Measurements from ENCODE around the gene PPIP5K1.
"Not testable (repeated sequence)": the region's sequence is repeated elsewhere in the genome, so short reads cannot be mapped to it uniquely, and the experiment has no call there.

The PPIP5K1 gene

GRCh38 chr15:43589778-43590466, at the start of gene PPIP5K1:
Gene PPIP5K1 (minus strand): TSS chr15:43590208. CDS start chr15:43584504, 5,704 bp downstream.
- not testable (repeated sequence) for H3K9ac ChIP-seq

GRCh38 chr15:43638464-43639204, 48.6 kb upstream of the PPIP5K1 start:
- H3K9me3 ChIP-seq (replicated peaks in 1 of 11); H3K27ac ChIP-seq; H3K27me3 ChIP-seq; H3K4me3 ChIP-seq; H4K20me1 ChIP-seq; H3K9ac ChIP-seq; H3K36me3 ChIP-seq; H3K4me1 ChIP-seq: not testable (repeated sequence)
- H3K4me2 ChIP-seq = 0 out of 22 replicates have a peak overlapping the region, but pooled peaks of 1 of the 11 experiments have one; percentile 3

More at GRCh38 chr15:43589778-43590466, at the start of gene PPIP5K1:
- not testable (repeated sequence) for H4K20me1 ChIP-seq; H3K36me3 ChIP-seq; H3K4me2 ChIP-seq; H3K27me3 ChIP-seq; H3K9me3 ChIP-seq (replicated peaks in 1 of 11); H3K27ac ChIP-seq; H3K4me3 ChIP-seq; H3K4me1 ChIP-seq

GRCh38 chr15:43626937-43627336, 36.9 kb upstream of the PPIP5K1 start:
- not testable (repeated sequence) for H4K20me1 ChIP-seq; H3K27me3 ChIP-seq; H3K4me3 ChIP-seq; H3K27ac ChIP-seq; H3K9ac ChIP-seq; H3K36me3 ChIP-seq; H3K4me2 ChIP-seq; H3K4me1 ChIP-seq; H3K9me3 ChIP-seq (replicated peaks in 1 of 11)

GRCh38 chr15:43625106-43625505, 35.1 kb upstream of the PPIP5K1 start:
- Histone ChIP-seq H3K9me3 (replicated peaks in 1 of 11) (no peaks in the 10 kb centered on the region), H3K9ac (no peak overlapping the region), H3K27ac (no peak overlapping the region), H3K4me2 (no peak overlapping the region), H4K20me1 (no peaks in the 10 kb centered on the region), H3K36me3 (no peaks in the 10 kb centered on the region), H3K27me3 (no peaks in the 10 kb centered on the region), H3K4me1 (peaks cover 0 to 7% (median 0%) of the 10 kb centered on the region in 10 experiments; a peak in 2 of 20 replicates), H3K4me3 (no peak overlapping the region)
- TF ChIP-seq Cebpa-rat (IDR thresholded peaks at IDR 0.05) = no peak

DNA sequence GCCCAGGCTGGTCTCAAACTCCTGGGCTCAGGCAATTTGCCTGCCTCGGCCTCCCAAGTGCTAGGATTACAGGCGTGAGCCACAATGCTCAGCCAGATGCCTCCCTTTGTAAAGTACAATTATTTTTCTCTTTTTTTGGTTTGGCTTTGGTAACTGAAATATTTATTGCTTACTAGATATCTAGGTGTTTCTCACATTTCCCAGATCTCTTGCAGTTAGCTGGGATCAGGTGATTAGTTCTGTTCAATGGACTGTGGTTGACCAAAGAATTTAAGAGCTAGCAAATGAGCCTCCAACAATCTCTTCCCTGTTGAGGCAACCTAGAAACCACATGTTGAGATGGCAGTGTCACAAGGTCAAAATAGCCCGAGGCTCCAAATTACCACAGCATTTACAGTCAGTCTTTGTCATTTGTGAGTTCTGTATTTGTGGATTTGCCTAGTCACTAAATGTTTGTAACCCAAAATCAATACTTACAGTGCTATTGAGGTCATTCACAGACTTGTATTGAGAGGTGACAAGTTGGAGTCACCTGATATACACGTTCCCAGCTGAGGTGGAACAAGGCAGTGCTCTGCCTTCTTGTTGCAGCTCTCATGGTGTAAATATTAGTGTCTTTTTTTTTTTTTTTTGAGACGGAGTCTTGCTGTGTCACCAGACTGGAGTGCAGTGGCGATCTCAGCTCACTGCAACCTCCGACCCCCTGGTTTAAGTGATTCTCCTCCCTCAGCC, 32.2 kb upstream of the PPIP5K1 start:
- not testable (repeated sequence) for H3K9me3 ChIP-seq (replicated peaks in 1 of 11); H3K27ac ChIP-seq; H3K36me3 ChIP-seq; H3K4me1 ChIP-seq; H3K27me3 ChIP-seq; H3K9ac ChIP-seq; H3K4me2 ChIP-seq; H3K4me3 ChIP-seq; H4K20me1 ChIP-seq

DNA sequence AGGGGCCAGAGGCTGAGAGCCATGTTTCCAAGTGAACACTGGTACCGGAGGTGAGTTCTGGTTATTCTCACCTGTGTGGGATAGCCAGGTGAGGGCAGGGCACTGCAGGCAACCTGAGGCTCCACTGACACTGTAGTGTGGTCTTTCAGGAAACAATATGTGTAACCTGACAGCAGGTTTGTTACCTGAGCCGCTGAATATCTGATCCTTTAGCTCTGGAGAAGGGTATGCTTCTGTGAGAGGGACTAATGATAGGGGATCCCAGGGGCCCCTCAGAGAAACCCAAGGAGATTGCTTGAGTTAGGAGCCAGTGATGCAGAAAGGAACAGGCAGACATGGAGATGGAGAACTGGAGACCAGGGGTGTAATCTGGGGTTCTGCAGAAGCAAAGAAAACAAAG, 28.7 kb upstream of the PPIP5K1 start, which contains the start of gene STRC:
Gene STRC (minus strand): TSS at position 101 of the 400 bp plus-strand sequence. CDS start 78 bp downstream, at position 23.
- H3K9me3 ChIP-seq (replicated peaks in 1 of 11); H3K4me1 ChIP-seq; H3K9ac ChIP-seq; H3K27ac ChIP-seq; H3K4me2 ChIP-seq; H3K27me3 ChIP-seq; H3K36me3 ChIP-seq; H3K4me3 ChIP-seq; H4K20me1 ChIP-seq: not testable (repeated sequence)

DNA sequence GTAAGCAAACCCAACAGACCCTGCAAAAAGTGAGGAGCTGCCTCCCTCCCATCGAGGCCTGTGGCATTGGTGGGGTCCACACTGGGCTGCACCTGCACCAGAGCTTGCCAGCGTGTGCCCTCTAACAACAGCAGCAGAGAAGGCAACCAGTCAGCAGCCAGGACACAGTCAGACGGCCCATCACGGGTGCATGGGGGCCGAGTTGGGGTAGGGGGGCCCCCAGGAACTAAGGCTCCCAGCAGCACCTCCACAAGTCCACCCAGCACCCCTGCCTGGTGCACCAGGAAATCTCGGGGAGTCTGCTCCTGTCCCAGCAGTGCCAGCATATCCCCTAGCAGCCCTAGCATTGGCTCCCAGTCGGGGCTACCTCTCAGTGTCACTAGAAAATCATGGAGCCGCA, 27.7 kb upstream of the PPIP5K1 start:
- not testable (repeated sequence) for H3K4me2 ChIP-seq; H3K36me3 ChIP-seq; H3K4me3 ChIP-seq; H3K27ac ChIP-seq; H4K20me1 ChIP-seq; H3K4me1 ChIP-seq; H3K9ac ChIP-seq; H3K27me3 ChIP-seq; H3K9me3 ChIP-seq (replicated peaks in 1 of 11)

GRCh38 chr15:43602233-43602632, 12.2 kb upstream of the PPIP5K1 start:
- not testable (repeated sequence) for H3K9ac ChIP-seq; H3K27ac ChIP-seq; H3K4me1 ChIP-seq; H3K4me3 ChIP-seq; H3K4me2 ChIP-seq; H3K27me3 ChIP-seq; H3K36me3 ChIP-seq; H4K20me1 ChIP-seq; H3K9me3 ChIP-seq (replicated peaks in 1 of 11)

- not testable (repeated sequence) for H3K27ac ChIP-seq; H3K4me2 ChIP-seq; H4K20me1 ChIP-seq; H3K4me3 ChIP-seq; H3K9ac ChIP-seq; H3K9me3 ChIP-seq (replicated peaks in 1 of 11); H3K27me3 ChIP-seq; H3K4me1 ChIP-seq; H3K36me3 ChIP-seq
Measured at GRCh38 chr15:43600200-43600599, 10.2 kb upstream of the PPIP5K1 start.

- not testable (repeated sequence) for H3K27ac ChIP-seq, H3K9ac ChIP-seq, H3K4me1 ChIP-seq
Measured at GRCh38 chr15:43599131-43599530, 9.1 kb upstream of the PPIP5K1 start.

GRCh38 chr15:43593328-43594190, 3.6 kb upstream of the PPIP5K1 start, which contains the start of gene CKMT1B:
Gene CKMT1B (plus strand): TSS chr15:43594027. CDS start chr15:43594219, 192 bp downstream.
- not testable (repeated sequence) for H3K4me3 ChIP-seq; H3K9ac ChIP-seq; H3K27ac ChIP-seq; H3K36me3 ChIP-seq; H3K27me3 ChIP-seq; H3K4me1 ChIP-seq; H3K4me2 ChIP-seq; H4K20me1 ChIP-seq; H3K9me3 ChIP-seq (replicated peaks in 1 of 11)

More at GRCh38 chr15:43599131-43599530, 9.1 kb upstream of the PPIP5K1 start:
- not testable (repeated sequence) for H4K20me1 ChIP-seq; H3K4me2 ChIP-seq; H3K36me3 ChIP-seq; H3K4me3 ChIP-seq; H3K27me3 ChIP-seq; H3K9me3 ChIP-seq (replicated peaks in 1 of 11)

GRCh38 chr15:43592841-43593240, 2.8 kb upstream of the PPIP5K1 start:
- H3K27me3 ChIP-seq = not testable (repeated sequence)

GRCh38 chr15:43574607-43575006, 15.4 kb downstream of the PPIP5K1 start:
- H3K4me2 ChIP-seq; H3K27me3 ChIP-seq; H3K9ac ChIP-seq; H3K27ac ChIP-seq; H3K4me3 ChIP-seq; H4K20me1 ChIP-seq; H3K4me1 ChIP-seq; H3K9me3 ChIP-seq (replicated peaks in 1 of 11); H3K36me3 ChIP-seq: not testable (repeated sequence)

More at GRCh38 chr15:43592841-43593240, 2.8 kb upstream of the PPIP5K1 start:
- H3K36me3 ChIP-seq; H4K20me1 ChIP-seq; H3K27ac ChIP-seq; H3K4me3 ChIP-seq; H3K9me3 ChIP-seq (replicated peaks in 1 of 11); H3K9ac ChIP-seq; H3K4me1 ChIP-seq; H3K4me2 ChIP-seq: not testable (repeated sequence)

Data from BLaER1 treated with 17β-estradiol and CSF1 and Interleukin-3, amounts not matched to agents 10 nM and 100 nM (cell line).